WTC11 (cell line): ENCODE data around the gene SLC7A6OS. TPM values are rescaled to one million over a fixed set of nuclear protein-coding genes. Genes with fewer than 3 reads are reported as not detected.

Experiments
- ATAC-seq: fragments of 200-7000 bp; cut with Tn5 transposase; 2 replicates; pipeline ENCODE4 v1.10.0; 2021; ENCODE audit warnings: mild to moderate bottlenecking, moderate library complexity
- CTCF ChIA-PET: fragments of 300-600 bp; sonication (Branson Sonifier 250); formaldehyde crosslinking; loops from one replicate; lab custom pipeline; 2021; ENCODE audit warnings: antibody characterized with exemption; lab: Charles Lee
- POLR2A ChIA-PET: fragments of 350-600 bp; sonication (Branson Sonifier 250); formaldehyde crosslinking; loops from one replicate; lab custom pipeline; 2021; ENCODE audit warnings: antibody characterized with exemption; lab: Charles Lee
- DNase-seq: peaks from one replicate; pipeline ENCODE4 v3.0.0; 2021; ENCODE audit warnings: low spot score
- H3K27ac Mint-ChIP-seq: 2 replicates; pipeline ENCODE4 v1.8.0; 2021; ENCODE audit warnings: mixed read lengths
- H3K27me3 Mint-ChIP-seq: 2 replicates; pipeline ENCODE4 v1.8.0; 2021; ENCODE audit warnings: low read depth, mild to moderate bottlenecking, moderate library complexity, mixed read lengths
- H3K36me3 Mint-ChIP-seq: 2 replicates; pipeline ENCODE4 v1.8.0; 2021; ENCODE audit warnings: mixed read lengths
- H3K4me1 Mint-ChIP-seq: 2 replicates; pipeline ENCODE4 v1.8.0; 2022; ENCODE audit warnings: mixed read lengths
- H3K4me3 Mint-ChIP-seq: 2 replicates; pipeline ENCODE4 v1.8.0; 2021; ENCODE audit warnings: mild to moderate bottlenecking, moderate library complexity, mixed read lengths
- H3K9me3 Mint-ChIP-seq: 2 replicates; pipeline ENCODE4 v1.8.0; 2021; ENCODE audit warnings: mixed read lengths
- JAZF1 ChIP-seq: fragments of 250-450 bp; sonication (Bioruptor Pico); IDR thresholded peaks from 2 replicates; pipeline ENCODE4 v1.9.0; 2021; ENCODE audit warnings: moderate library complexity, mild to moderate bottlenecking, inconsistent platforms
- MXD4 ChIP-seq: fragments of 250-450 bp; sonication (Bioruptor Pico); IDR thresholded peaks from 2 replicates; pipeline ENCODE4 v1.8.0; 2021; ENCODE audit warnings: mild to moderate bottlenecking, moderate library complexity, borderline replicate concordance
- SP1 ChIP-seq: sonication (generic); formaldehyde crosslinking; conservative IDR thresholded peaks from 2 replicates; pipeline ENCODE4 v1.8.1; 2022; ENCODE audit warnings: missing genetic modification reagents
- TEAD1 ChIP-seq: sonication (generic); formaldehyde crosslinking; IDR thresholded peaks from 2 replicates; pipeline ENCODE4 v1.8.0; 2022; ENCODE audit warnings: mild to moderate bottlenecking, missing genetic modification reagents
- ZNF121 ChIP-seq: sonication (generic); formaldehyde crosslinking; IDR thresholded peaks from 2 replicates; pipeline ENCODE4 v1.8.0; 2023; ENCODE audit warnings: missing genetic modification reagents
- ZNF317 ChIP-seq: sonication (generic); formaldehyde crosslinking; IDR thresholded peaks from 2 replicates; pipeline ENCODE4 v1.8.1; 2023; ENCODE audit warnings: low read depth, mild to moderate bottlenecking, moderate library complexity, missing genetic modification reagents, borderline replicate concordance
- total RNA-seq: library from RNA; stranded (reverse); gene quantifications from 3 replicates; pipeline ENCODE4 v1.2.3, GENCODE V29; 2021
- TF ChIP-seq, protein P1 (sequence below): sonication (generic); formaldehyde crosslinking; IDR thresholded peaks from 2 replicates; pipeline ENCODE4 v1.8.1; 2023; ENCODE audit warnings: mild to moderate bottlenecking, missing genetic modification reagents, borderline replicate concordance
- TF ChIP-seq, protein P2 (sequence below): fragments of 250-450 bp; sonication (Bioruptor Pico); conservative IDR thresholded peaks from 2 replicates; pipeline ENCODE4 v1.9.0; 2021; ENCODE audit warnings: mild to moderate bottlenecking
- TF ChIP-seq, protein P3 (sequence below): sonication (generic); formaldehyde crosslinking; IDR thresholded peaks from 2 replicates; pipeline ENCODE4 v1.8.1; 2022; ENCODE audit warnings: missing genetic modification reagents, borderline replicate concordance
- TF ChIP-seq, protein P4 (sequence below): fragments of 250-450 bp; sonication (Bioruptor Pico); IDR thresholded peaks from 2 replicates; pipeline ENCODE4 v1.8.0; 2021; ENCODE audit warnings: mild to moderate bottlenecking
- TF ChIP-seq, protein P5 (sequence below): sonication (generic); formaldehyde crosslinking; conservative IDR thresholded peaks from 2 replicates; pipeline ENCODE4 v1.8.1; 2022; ENCODE audit warnings: mild to moderate bottlenecking, missing genetic modification reagents
- TF ChIP-seq, protein P6 (sequence below): fragments of 250-450 bp; sonication (Bioruptor Pico); IDR thresholded peaks from 2 replicates; pipeline ENCODE4 v1.9.0; 2021; ENCODE audit warnings: mild to moderate bottlenecking

The SLC7A6OS gene
- total RNA-seq, 1 experiment from 2014 or later, result 22.6 TPM

DNA sequence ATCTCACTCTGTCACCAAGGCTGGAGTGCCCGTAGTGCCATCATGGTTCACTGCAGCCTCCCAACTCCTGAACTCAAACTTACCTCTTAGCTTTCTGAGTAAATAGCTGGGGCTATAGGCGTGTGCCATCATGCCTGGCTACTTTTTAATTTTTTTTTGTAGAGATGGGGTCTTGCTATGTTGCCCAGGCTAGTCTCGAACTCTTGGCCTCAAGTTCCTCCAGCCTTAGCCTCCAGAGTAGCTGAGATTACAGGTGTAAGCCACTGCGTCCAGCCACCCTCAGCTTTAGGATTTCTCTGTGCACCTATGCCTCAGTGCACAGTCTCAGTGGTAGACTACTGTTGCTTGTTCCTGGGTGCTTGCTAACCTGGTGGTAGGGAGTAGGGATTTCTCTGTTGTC, 41.0 kb downstream of the SLC7A6OS start:
- peaks cover 31% of the 10 kb centered on the region for H3K4me1 Mint-ChIP-seq
- H3K9me3 Mint-ChIP-seq, result no peaks in the 10 kb centered on the region
- no peak overlapping the region for H3K27ac Mint-ChIP-seq
- ATAC-seq (no peak), DNase-seq (no peak)
- ChIA-PET CTCF (interaction anchor here (0.6 kb wide), 1 partner anchor 17 kb away, joined by 3 read pairs; no protein-coding TSS in a partner anchor), POLR2A (interaction anchor here (0.6 kb wide), 1 partner anchor 29 kb away, joined by 4 read pairs; no protein-coding TSS in a partner anchor)
- H3K4me3 Mint-ChIP-seq, result no peak overlapping the region
- H3K27me3 Mint-ChIP-seq, result peaks cover 4% of the 10 kb centered on the region; the same call in 1 of the 2 replicates
- no peak for TF ChIP-seq SP1 (CRISPR knock-in tag)
- TF ChIP-seq JAZF1 (CRISPR knock-in tag), result no peak
- TF ChIP-seq ZNF121, result peak; percentile 79
- TF ChIP-seq TEAD1 (CRISPR knock-in tag), result no peak
- TF ChIP-seq, protein P1, sequence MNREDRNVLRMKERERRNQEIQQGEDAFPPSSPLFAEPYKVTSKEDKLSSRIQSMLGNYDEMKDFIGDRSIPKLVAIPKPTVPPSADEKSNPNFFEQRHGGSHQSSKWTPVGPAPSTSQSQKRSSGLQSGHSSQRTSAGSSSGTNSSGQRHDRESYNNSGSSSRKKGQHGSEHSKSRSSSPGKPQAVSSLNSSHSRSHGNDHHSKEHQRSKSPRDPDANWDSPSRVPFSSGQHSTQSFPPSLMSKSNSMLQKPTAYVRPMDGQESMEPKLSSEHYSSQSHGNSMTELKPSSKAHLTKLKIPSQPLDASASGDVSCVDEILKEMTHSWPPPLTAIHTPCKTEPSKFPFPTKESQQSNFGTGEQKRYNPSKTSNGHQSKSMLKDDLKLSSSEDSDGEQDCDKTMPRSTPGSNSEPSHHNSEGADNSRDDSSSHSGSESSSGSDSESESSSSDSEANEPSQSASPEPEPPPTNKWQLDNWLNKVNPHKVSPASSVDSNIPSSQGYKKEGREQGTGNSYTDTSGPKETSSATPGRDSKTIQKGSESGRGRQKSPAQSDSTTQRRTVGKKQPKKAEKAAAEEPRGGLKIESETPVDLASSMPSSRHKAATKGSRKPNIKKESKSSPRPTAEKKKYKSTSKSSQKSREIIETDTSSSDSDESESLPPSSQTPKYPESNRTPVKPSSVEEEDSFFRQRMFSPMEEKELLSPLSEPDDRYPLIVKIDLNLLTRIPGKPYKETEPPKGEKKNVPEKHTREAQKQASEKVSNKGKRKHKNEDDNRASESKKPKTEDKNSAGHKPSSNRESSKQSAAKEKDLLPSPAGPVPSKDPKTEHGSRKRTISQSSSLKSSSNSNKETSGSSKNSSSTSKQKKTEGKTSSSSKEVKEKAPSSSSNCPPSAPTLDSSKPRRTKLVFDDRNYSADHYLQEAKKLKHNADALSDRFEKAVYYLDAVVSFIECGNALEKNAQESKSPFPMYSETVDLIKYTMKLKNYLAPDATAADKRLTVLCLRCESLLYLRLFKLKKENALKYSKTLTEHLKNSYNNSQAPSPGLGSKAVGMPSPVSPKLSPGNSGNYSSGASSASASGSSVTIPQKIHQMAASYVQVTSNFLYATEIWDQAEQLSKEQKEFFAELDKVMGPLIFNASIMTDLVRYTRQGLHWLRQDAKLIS (CRISPR knock-in tag), result no peak
- H3K36me3 Mint-ChIP-seq, result peaks cover 12% of the 10 kb centered on the region

DNA sequence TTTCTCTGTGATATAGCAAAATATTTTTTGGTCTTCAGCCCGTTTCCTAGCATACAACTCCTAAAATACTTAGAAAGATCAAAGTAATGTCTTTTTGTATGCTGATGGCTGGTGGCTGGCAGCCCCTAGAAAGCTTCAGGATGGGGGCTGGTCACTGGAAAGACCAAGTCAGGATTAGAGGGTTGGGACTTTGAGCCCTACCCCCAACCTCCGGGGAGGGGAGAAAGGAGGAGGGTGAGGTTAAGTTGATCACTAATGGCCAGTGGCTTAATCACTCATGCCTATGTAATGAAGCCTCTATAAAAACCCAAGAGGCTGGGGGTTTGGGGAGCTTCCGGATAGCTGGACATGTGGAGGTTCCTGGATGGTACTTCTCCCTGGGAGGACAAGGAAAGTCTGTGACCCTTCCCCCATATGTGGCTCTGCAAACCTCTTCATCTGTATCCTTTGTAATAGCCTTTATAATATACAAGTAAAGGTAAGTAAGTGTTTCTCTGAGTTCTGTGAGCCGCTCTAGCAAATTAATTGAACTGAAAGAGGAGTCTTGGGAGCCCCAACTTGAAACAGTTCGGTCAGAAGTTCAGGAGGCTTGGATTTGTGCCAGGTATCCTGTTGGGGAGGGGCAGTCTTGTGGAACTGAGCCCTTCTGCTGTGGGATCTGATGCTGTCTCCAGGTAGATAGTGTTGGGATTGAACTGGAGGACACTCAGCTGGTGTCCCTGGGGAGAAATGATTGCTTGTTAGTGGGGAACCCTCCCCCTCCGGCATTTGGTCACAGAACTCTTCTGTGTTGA, 42.9 kb downstream of the SLC7A6OS start:
- Mint-ChIP-seq H3K36me3 (no peaks in the 10 kb centered on the region), H3K27ac (peak overlapping the region; percentile 66; the same call in 1 of the 2 replicates), H3K4me3 (peak overlapping the region; percentile 49), H3K9me3 (no peaks in the 10 kb centered on the region), H3K4me1 (peaks cover 34% of the 10 kb centered on the region), H3K27me3 (peaks cover 15% of the 10 kb centered on the region)
- peak; percentile 46 for ATAC-seq
- TF ChIP-seq, protein P2, sequence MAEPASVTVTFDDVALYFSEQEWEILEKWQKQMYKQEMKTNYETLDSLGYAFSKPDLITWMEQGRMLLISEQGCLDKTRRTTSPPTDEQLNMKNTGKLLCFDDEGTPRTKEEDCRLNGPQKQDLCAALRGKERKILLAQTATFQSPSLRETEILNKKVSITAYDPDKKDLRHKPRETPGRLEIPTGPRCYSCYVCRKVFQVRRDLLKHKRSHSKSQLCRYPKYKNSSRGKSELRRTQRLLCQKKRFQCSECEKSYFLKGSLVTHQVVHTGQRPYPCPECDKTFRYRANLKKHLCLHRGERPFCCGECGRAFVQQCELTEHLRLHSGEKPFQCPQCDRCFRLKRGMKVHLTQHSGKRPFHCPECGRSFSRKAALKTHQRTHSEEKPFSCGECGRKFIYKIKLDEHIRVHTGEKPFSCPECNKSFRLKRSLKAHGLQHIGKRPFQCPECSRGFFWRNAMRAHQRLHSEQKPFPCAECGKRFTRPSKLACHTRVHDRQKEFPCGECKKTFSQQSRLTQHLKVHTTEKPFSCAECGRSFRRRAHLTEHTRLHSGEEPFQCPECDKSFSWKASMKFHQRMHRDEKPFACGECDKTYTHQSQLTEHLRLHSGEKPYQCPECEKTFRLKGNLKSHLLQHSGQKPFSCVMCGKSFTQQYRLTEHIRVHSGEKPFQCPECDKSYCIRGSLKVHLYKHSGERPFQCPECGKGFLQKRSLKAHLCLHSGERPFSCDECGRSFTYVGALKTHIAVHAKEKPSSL (CRISPR knock-in tag), result no peak
- TF ChIP-seq, protein P3, sequence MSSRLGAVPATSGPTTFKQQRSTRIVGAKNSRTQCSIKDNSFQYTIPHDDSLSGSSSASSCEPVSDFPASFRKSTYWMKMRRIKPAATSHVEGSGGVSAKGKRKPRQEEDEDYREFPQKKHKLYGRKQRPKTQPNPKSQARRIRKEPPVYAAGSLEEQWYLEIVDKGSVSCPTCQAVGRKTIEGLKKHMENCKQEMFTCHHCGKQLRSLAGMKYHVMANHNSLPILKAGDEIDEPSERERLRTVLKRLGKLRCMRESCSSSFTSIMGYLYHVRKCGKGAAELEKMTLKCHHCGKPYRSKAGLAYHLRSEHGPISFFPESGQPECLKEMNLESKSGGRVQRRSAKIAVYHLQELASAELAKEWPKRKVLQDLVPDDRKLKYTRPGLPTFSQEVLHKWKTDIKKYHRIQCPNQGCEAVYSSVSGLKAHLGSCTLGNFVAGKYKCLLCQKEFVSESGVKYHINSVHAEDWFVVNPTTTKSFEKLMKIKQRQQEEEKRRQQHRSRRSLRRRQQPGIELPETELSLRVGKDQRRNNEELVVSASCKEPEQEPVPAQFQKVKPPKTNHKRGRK, result no peak
- no peak for TF ChIP-seq MXD4 (CRISPR knock-in tag)
- TF ChIP-seq, protein P4, sequence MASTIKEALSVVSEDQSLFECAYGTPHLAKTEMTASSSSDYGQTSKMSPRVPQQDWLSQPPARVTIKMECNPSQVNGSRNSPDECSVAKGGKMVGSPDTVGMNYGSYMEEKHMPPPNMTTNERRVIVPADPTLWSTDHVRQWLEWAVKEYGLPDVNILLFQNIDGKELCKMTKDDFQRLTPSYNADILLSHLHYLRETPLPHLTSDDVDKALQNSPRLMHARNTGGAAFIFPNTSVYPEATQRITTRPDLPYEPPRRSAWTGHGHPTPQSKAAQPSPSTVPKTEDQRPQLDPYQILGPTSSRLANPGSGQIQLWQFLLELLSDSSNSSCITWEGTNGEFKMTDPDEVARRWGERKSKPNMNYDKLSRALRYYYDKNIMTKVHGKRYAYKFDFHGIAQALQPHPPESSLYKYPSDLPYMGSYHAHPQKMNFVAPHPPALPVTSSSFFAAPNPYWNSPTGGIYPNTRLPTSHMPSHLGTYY (CRISPR knock-in tag), result no peak
- no peak for TF ChIP-seq ZNF317 (CRISPR knock-in tag)
- TF ChIP-seq, protein P5, sequence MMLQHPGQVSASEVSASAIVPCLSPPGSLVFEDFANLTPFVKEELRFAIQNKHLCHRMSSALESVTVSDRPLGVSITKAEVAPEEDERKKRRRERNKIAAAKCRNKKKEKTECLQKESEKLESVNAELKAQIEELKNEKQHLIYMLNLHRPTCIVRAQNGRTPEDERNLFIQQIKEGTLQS, result no peak
- TF ChIP-seq, protein P6, sequence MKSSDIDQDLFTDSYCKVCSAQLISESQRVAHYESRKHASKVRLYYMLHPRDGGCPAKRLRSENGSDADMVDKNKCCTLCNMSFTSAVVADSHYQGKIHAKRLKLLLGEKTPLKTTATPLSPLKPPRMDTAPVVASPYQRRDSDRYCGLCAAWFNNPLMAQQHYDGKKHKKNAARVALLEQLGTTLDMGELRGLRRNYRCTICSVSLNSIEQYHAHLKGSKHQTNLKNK (CRISPR knock-in tag), result no peak
- peak; percentile 25 for DNase-seq
- ChIA-PET POLR2A (no interaction called here), CTCF (interaction anchor here (0.9 to 1.3 kb wide), 3 partner anchors 11 to 100 kb away, joined by 3 read pairs; no protein-coding TSS in a partner anchor)
